Activated naive CD8-positive, alpha-beta T cell (primary cell): ENCODE results near the gene CETN2.

ENCODE experiments used
- H3K27ac Mint-ChIP-seq: one replicate; pipeline ENCODE4 v1.8.0; 2021; ENCODE audit warnings: mixed read lengths
- H3K27me3 Mint-ChIP-seq: one replicate; pipeline ENCODE4 v1.8.0; 2021; ENCODE audit warnings: mixed read lengths
- H3K36me3 Mint-ChIP-seq: one replicate; pipeline ENCODE4 v1.8.0; 2021; ENCODE audit warnings: mixed read lengths
- H3K4me1 Mint-ChIP-seq: one replicate; pipeline ENCODE4 v1.8.0; 2021; ENCODE audit warnings: low read depth, mixed read lengths
- H3K4me3 Mint-ChIP-seq: one replicate; pipeline ENCODE4 v1.8.0; 2021; ENCODE audit warnings: mild to moderate bottlenecking, mixed read lengths
- H3K9me3 Mint-ChIP-seq: one replicate; pipeline ENCODE4 v1.8.0; 2021; ENCODE audit warnings: low read depth, mixed read lengths

CETN2 gene

DNA sequence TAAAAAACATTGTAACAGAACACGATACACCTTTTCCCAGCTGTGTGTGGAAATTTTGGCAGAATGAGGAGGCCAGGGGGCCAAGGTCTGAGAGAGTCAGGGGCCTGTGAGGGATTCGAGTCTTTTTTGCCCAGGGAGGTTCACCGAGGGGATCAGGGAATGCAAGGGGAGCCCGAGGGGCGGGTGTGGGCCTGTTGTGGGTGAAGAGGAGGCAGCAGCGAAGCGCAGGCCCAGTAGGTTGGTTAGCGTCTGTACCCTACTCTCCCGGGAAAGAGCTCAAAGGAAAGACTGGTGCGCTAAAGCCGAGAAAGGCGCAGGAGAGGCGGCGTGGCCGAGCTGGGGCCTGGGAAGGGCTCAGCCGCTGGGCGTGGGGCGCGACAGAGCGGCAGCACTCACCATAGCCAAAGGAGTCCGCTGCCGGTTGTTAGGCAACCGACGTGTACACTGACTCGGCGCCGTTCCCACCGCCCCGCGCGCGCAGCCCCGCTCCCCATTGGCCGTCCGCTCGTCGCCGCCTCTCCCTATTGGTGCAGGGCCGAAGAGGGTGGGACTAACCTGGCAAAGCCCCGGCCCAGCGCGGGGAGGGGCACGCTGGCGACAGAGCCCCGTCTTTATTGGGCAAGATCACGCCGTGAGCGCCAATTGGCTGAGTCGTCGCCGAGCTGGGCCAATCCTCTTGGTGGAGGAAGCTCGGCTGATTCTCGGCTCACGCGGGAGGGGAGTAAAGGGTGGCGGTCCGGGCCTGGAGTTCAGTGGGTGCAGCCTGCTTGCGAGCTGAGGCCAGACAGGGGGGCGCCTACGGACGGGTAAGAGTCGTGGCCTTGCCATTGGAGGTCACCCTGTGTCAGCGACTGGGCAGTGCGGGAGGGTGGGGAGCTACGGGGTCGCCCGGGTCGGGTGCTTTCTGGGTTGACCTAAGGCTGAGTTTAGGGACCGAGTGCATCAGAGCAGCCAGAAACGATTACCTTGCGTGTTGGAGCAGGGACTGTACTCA is at the start of gene CETN2, which contains the start of gene NSDHL:
Gene CETN2, minus strand, starts transcription at position 446 of the 994 bp plus-strand sequence. Its CDS starts 47 bp downstream, at position 399.
Gene NSDHL, plus strand, starts transcription at position 752 of the 994 bp plus-strand sequence. CDS start 15,262 bp downstream, outside the sequence.
- Mint-ChIP-seq H3K4me3 (peak within 1 kb of the TSS; percentile 96), H3K9me3 (no peaks in the 10 kb centered on the region), H3K27me3 (no peaks in the 10 kb centered on the region), H3K4me1 (peaks cover 28% of the 10 kb centered on the region), H3K27ac (peak within 1 kb of the TSS; percentile 90), H3K36me3 (peaks cover 2% of the 10 kb centered on the region)

DNA sequence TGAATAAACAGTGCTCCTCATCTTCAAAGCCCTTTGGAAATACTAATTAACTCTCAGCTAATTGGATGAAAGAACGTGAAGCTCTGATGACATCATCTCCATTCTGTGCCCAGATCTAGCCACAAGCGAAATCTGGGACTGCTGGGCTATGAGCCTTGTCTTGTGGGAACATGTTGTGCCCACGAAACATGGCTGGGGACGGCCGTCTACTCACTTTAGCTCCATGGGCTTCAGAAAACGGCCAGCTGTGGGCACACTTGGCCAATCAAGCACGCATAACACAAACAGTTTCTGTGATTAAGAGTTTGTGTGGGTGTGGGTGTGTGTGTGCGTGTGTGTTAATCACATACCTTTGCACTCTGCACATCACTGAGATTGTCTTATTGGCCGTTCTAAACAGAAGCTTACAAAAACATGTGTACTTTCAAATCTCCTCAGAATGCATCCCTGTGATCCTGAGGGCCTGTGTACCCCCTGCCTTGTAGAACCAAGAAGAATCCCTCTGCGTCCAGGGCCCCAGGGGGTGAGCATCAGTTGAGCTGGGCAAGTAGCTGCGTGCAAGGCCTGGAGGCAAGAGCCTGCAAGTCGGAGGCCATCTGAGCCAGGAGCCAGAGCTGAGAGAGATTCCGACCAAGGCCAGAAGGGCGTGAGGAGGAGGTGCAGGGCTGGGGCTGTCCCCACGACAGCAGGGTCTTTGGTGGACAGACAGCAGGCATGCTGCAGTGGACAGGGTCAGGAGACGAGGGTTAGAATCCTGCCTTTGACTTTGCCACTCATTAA is 48.6 kb upstream of the CETN2 start:
- H3K4me3 Mint-ChIP-seq = no peak overlapping the region
- H3K4me1 Mint-ChIP-seq = no peaks in the 10 kb centered on the region
- no peaks in the 10 kb centered on the region for H3K27me3 Mint-ChIP-seq
- no peak overlapping the region for H3K27ac Mint-ChIP-seq
- no peaks in the 10 kb centered on the region for H3K9me3 Mint-ChIP-seq
- no peaks in the 10 kb centered on the region for H3K36me3 Mint-ChIP-seq

DNA sequence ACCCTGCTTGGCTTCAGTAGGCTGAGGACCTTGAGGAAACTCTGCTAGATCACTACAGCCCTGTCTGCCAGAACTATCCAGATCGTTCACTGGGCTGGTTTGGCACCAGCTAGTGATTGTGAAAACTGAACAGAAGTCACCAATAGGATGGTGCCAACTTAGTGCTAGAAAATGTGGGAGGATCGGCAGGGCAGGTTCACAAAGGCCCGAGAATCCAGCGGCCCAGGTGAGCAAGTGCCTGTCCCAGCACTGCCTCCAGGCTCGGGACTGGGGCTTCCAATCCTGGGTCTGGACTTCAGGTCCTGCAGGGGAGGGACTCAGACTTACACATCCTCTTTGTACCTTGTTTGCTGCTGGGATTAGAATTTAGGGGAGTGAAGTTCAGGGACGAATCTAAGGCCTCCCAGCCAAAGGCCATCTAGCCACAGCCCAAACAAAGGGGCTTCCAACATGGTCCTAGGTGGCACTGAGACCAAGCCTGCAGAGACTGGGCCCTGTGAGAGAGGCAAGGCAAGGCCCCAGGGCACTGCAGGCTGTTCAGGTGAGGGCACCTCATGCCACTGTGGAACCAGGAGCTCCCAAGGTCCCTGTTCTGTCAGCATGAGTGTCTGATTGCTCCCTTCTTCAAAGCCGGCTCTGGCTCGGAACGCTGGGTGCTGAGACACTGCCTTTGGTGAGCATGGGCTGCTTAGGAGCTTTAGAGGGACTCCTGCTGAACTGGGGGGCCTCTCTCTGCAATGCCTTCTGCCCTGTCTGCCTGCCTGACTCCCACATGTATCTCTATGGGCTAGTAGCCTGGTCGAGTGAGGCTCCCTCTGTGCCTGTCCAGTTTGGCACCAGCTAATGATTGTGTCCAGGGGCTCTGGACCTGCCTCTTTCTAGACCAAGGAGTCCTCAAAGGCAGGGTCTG is 46.6 kb upstream of the CETN2 start:
- Mint-ChIP-seq H3K9me3 (no peaks in the 10 kb centered on the region), H3K4me1 (peaks cover 5% of the 10 kb centered on the region), H3K4me3 (no peak overlapping the region), H3K36me3 (no peaks in the 10 kb centered on the region), H3K27me3 (no peaks in the 10 kb centered on the region), H3K27ac (no peak overlapping the region)

DNA sequence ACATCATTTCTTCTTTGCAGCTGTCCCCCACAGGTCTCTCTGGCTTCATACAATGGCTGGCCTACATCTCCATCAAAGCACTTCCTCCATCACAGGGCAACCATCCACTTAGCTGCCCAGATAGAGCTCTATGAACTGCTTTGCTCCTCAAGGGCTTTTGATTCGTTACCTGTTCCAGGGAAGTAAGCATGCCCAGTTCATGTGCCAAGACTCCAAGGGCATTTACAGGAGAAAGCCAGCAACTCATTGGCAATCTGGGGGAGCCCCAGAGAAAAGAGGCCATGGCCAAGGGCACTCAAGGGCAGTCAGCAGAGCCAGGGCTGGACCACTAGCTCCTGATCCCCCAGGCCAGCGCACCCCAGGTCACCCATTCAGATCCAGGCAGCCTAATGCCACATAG is 42.8 kb upstream of the CETN2 start:
- Mint-ChIP-seq H3K4me1 (peaks cover 11% of the 10 kb centered on the region), H3K27ac (peak overlapping the region; percentile 8)

DNA sequence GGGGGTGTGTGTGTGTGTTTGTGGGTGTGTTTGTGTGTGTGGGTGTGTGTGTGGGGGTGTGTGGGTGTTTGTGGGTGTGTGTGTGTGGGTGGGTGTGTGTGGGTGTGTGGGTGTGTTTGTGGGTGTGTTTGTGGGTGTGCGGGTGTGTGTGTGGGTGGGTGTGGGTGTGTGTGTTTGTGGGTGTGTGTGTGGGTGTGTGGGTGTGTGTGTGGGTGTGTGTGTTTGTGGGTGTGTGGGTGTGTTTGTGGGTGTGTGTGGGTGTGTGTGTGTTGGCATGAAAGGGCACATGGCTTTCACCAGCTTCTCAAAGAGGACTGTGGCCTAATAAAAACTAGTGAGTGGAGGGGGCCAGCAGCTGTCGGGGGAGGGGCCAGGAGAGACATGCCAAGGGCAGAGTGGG is 42.0 kb upstream of the CETN2 start:
- H3K4me3 Mint-ChIP-seq = no peak overlapping the region
- peaks cover 11% of the 10 kb centered on the region for H3K4me1 Mint-ChIP-seq
- no peaks in the 10 kb centered on the region for H3K27me3 Mint-ChIP-seq
- no peaks in the 10 kb centered on the region for H3K36me3 Mint-ChIP-seq
- no peak overlapping the region for H3K27ac Mint-ChIP-seq
- no peaks in the 10 kb centered on the region for H3K9me3 Mint-ChIP-seq

More for the DNA sequence above, 42.8 kb upstream of the CETN2 start:
- no peaks in the 10 kb centered on the region for H3K27me3 Mint-ChIP-seq
- H3K36me3 Mint-ChIP-seq = no peaks in the 10 kb centered on the region
- no peaks in the 10 kb centered on the region for H3K9me3 Mint-ChIP-seq
- H3K4me3 Mint-ChIP-seq = no peak overlapping the region

DNA sequence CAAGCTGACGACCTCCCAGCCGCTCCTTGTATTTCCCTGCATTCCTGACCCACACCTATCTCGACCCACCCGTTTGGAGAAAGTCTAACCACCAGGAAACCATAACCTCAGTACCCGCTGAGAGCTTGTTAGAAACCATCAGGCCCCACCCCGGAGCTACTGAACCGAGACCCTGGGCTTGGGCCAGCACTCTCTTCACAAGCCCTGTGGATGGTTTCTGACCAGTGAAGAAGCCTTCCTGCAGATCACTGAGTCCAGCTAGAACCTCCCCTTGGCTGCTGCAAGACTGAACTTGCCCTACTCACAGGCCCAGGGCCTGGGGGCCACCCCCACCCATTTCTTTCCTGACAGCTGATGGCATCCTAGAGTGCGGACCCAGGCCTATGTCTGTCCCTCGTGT is 40.7 kb upstream of the CETN2 start:
- no peaks in the 10 kb centered on the region for H3K9me3 Mint-ChIP-seq
- H3K27ac Mint-ChIP-seq = no peak overlapping the region
- H3K4me1 Mint-ChIP-seq = peaks cover 11% of the 10 kb centered on the region
- no peak overlapping the region for H3K4me3 Mint-ChIP-seq
- no peaks in the 10 kb centered on the region for H3K36me3 Mint-ChIP-seq
- no peaks in the 10 kb centered on the region for H3K27me3 Mint-ChIP-seq

DNA sequence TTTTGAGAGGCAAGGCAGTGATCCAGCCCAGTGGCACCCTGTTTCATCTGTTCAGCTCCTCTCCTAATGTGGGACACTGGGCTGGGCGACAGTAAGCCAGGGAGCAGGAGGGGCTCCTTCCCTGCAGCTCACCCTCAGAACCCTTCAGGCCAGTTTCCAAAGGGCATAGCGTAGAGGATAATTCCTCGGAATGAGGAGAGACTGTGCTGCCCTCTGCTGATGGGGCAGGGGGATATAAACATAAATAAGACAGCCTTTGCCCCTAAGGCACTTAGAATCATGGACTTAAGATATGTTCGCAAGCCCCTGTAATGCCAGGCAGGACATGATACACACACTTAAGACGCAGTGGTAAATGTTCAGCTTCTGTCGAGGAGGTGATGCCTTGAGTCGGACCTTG is 39.4 kb upstream of the CETN2 start:
- peaks cover 11% of the 10 kb centered on the region for H3K4me1 Mint-ChIP-seq
- H3K9me3 Mint-ChIP-seq = no peaks in the 10 kb centered on the region
- no peak overlapping the region for H3K27ac Mint-ChIP-seq
- H3K27me3 Mint-ChIP-seq = no peaks in the 10 kb centered on the region
- no peak overlapping the region for H3K4me3 Mint-ChIP-seq
- H3K36me3 Mint-ChIP-seq = no peaks in the 10 kb centered on the region

DNA sequence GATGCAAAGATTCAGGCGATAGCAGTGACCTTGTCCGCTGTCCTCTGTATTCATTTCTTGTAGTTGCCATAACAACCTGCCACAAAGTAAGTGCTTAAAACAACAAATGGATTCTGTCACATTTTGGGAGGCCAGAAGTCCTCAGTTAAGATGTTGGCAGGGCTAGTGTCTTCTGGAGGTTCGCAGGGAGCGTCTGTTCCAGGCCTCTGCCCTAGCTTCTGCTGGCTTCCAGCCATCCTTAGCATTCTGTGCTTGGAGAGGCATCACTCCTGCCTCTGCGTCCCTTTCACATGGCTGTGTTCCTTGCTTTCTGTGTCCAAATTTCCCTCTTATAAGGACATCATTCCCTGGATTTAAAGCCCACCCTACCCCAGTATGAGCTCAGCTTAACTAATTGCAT is 35.8 kb upstream of the CETN2 start:
- H3K36me3 Mint-ChIP-seq = no peaks in the 10 kb centered on the region
- H3K27ac Mint-ChIP-seq = no peak overlapping the region
- no peaks in the 10 kb centered on the region for H3K9me3 Mint-ChIP-seq
- no peak overlapping the region for H3K4me3 Mint-ChIP-seq
- no peaks in the 10 kb centered on the region for H3K27me3 Mint-ChIP-seq
- no peaks in the 10 kb centered on the region for H3K4me1 Mint-ChIP-seq

DNA sequence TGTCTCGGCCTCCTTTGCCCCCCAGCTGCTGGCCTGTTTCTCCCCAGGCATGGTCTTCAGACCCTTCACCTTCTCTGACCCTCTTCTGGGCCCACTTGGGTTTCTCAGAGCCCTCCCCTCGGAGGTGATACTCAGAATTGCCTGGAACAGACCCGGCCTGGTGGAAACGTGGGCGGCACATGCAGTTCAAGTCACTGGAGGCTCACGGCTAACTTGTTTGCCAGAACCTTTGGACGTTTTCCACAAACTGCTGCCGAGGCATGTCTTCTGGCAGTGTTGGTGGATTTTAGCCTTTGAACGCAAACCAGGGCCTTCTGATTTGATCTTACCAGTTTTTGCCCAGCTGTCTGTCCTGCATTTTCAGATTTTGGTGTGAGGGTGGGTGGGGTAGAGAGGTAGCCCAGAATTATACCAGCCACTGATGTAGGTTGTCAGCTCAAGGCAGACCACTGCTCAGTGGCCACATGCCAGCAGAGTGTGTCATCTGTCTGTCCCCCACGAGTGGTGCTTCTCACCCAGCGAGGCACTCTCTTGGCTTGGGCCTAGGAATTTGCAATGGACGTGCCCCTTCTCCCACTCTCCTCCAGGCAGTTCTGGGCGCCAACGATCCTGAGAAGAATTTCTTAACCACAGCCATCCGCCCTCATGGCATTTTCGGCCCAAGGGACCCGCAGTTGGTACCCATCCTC is 34.8 kb upstream of the CETN2 start:
- Mint-ChIP-seq H3K27me3 (no peaks in the 10 kb centered on the region), H3K4me3 (no peak overlapping the region), H3K36me3 (no peaks in the 10 kb centered on the region), H3K9me3 (no peaks in the 10 kb centered on the region), H3K27ac (no peak overlapping the region), H3K4me1 (no peaks in the 10 kb centered on the region)

DNA sequence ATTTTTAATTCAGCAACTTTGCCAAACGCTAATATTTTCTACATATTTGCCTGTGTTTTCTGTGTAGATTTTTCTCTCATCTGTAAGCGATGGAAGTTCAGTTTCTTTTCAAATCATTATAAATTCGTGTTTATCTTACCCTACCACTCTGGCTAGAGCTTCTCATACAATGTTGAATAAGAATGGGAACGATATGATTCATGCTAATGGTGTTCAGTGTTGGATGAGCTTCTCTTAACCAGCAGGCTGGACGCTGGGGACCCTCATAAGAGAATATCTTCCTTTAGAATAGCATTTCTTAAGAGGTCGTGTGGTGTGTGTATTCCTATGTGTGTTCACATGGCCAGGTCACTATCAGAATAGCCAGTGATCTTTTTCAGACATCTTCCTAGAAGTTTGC is 31.3 kb upstream of the CETN2 start:
- H3K27ac Mint-ChIP-seq = no peak overlapping the region
- no peaks in the 10 kb centered on the region for H3K9me3 Mint-ChIP-seq
- no peak overlapping the region for H3K4me3 Mint-ChIP-seq
- no peaks in the 10 kb centered on the region for H3K27me3 Mint-ChIP-seq
- H3K4me1 Mint-ChIP-seq = peaks cover 2% of the 10 kb centered on the region
- H3K36me3 Mint-ChIP-seq = no peaks in the 10 kb centered on the region

DNA sequence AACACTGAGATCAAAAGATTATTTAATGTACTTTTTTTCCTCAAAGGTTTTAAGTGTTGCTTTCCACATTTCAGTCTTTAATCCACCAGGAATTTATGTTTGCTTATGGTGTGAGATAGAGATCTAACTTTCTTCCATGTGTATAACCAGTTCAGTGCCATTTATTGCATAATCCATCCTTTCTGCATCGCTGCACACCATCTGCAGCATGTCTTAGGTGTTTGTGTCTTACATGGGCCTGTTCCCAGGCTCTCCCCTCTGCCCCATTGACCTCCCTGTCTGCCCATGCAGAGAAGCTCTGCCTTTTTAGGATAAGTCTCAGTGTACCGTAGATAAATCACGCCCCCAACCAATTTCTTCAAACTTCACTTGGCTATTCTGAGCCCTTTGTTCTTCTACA is 30.6 kb upstream of the CETN2 start:
- Mint-ChIP-seq H3K4me1 (peaks cover 2% of the 10 kb centered on the region), H3K9me3 (no peaks in the 10 kb centered on the region), H3K4me3 (no peak overlapping the region), H3K27ac (no peak overlapping the region), H3K27me3 (no peaks in the 10 kb centered on the region), H3K36me3 (no peaks in the 10 kb centered on the region)

DNA sequence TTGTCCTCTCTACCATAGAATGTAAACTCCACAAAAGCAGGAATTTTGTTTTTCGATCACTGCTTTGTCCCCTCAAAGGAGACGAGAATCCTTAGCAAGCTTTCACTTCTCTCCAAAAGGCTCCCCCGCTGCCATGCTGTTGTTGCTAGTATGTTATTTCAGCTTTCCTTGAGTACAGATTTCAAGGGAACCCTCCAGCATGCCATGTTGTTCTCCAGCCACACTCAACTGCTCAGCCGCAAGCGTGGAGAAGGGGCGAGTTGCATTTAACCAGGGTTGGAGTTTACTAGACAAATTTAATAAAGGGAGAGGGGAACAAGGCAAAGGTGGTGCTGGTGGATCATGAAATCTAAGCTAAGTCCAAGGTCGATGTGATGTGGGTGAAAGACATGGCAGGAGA is 23.4 kb upstream of the CETN2 start:
- no peak overlapping the region for H3K27ac Mint-ChIP-seq

DNA sequence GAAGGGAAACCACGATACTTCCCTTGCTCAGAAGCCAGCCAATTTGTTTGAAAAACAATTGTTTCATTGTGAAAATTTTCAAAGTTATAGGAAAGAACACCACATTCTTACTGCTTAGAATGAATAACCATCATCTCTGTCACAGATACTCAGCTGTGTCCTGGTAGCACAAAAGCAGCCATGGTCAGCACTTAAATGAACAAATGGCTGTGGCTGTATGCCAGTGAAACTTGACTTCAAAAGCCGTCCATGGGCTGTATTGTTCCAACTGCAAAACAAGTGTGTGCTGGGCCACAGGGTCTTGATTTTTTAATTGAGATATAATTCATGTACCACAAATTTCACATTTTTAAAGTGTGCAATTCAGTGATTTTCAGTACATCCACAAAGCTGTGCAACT is 19.9 kb upstream of the CETN2 start:
- Mint-ChIP-seq H3K27me3 (no peaks in the 10 kb centered on the region), H3K9me3 (no peaks in the 10 kb centered on the region), H3K4me3 (no peak overlapping the region), H3K36me3 (peaks cover 10% of the 10 kb centered on the region), H3K4me1 (no peaks in the 10 kb centered on the region), H3K27ac (no peak overlapping the region)

More for the DNA sequence above, 23.4 kb upstream of the CETN2 start:
- Mint-ChIP-seq H3K36me3 (peaks cover 9% of the 10 kb centered on the region), H3K4me3 (no peak overlapping the region), H3K9me3 (no peaks in the 10 kb centered on the region), H3K4me1 (peaks cover 2% of the 10 kb centered on the region), H3K27me3 (no peaks in the 10 kb centered on the region)

DNA sequence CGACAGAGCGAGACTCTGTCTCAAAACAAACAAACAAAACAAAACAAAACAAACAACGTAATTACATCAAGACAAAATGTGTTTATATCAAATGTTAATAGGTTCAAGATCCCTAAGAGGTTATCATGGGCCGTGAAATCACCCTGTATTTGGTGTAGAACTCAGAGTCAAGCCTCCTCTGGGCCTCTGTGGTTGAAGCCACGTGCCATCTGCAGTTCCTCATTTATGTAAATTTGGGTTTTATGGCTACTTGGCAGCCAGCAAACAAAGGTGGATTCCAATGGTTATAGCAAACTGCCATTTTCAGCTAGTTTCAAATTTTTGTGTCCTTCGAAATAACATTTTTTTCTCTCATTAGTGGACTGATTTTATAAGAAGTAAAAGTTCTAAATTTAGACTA is 16.7 kb upstream of the CETN2 start:
- Mint-ChIP-seq H3K36me3 (peaks cover 10% of the 10 kb centered on the region), H3K4me1 (no peaks in the 10 kb centered on the region), H3K4me3 (no peak overlapping the region), H3K9me3 (no peaks in the 10 kb centered on the region), H3K27ac (no peak overlapping the region), H3K27me3 (no peaks in the 10 kb centered on the region)
